Stimulated activated CD8-positive, alpha-beta memory T cell treated with anti-CD3 and anti-CD28 coated beads, Interleukin-7, amount 100 ng/mL, for 48 hours (primary cell): Measurements from ENCODE around the gene ERP44.
"Not testable (repeated sequence)": the region's sequence is repeated elsewhere in the genome, so short reads cannot be mapped to it uniquely, and the experiment has no call there.

ENCODE experiments used
- DNase-seq, 2 donors: peaks; one replicate each; pipeline ENCODE4 v3.0.0-alpha.2; 2020; ENCODE audit warnings: low read depth in 1 of 2; ENCODE audit errors: extremely low read depth in 1 of 2

Gene ERP44

DNA sequence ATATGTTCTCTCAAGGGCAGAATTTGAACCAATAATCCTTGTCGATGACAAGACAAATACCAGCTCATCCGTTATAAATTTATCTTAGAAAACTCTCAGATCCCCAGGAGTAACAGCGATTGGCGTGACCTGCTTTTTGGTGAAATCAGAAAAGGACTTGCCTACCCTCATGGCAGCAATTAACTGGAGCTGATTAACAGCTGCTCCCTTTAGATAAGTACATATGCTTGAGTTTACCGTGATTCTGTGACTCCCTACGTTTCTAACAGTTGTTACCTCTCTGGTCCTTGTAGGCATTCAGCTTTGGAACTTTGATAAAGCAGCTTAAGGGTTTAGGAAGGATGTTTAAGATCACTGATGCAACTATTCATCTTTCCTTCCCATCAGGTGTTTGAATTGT lies 2.8 kb upstream of the ERP44 start:
- DNase-seq = no peak

DNA sequence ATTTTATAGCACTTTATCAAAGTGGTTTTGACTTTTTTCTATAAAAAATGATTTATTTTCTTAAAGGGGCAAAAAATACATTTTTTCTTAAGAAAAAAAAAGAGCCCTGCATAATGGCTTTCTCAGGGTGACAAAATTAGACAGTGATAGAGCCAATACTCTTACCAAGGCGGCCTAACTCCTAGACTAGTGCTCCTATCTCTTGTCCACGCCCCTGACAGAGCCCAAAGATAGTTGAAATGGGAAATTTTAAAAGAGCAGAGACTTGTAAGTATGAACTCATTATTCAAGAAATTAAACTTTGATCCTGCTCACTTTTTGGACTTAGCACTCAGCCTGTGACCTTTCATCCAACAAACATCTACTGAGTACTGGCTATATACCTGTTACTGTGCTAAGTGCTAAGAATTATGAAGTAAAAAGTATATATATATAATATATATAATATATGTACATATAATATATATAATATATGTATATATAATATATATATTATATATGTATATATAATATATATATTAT lies 1.4 kb upstream of the ERP44 start:
- no peak for DNase-seq

DNA sequence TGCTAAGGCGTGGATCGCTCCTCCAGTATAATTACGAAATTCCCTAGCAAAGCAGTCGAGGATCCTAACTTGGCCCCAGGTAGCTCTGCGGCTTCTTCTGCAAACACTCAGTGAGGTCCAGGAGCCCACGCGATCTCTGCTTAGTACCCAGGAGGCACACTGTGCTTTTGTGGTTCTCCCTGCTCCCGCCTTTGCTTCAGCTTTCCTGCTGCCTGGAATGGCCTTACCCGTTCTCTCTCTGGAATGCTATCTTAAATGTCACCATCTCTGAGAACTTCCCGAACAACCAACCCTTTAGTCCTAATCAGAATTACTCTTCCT lies 882 bp upstream of the ERP44 start:
- no peak for DNase-seq

DNA sequence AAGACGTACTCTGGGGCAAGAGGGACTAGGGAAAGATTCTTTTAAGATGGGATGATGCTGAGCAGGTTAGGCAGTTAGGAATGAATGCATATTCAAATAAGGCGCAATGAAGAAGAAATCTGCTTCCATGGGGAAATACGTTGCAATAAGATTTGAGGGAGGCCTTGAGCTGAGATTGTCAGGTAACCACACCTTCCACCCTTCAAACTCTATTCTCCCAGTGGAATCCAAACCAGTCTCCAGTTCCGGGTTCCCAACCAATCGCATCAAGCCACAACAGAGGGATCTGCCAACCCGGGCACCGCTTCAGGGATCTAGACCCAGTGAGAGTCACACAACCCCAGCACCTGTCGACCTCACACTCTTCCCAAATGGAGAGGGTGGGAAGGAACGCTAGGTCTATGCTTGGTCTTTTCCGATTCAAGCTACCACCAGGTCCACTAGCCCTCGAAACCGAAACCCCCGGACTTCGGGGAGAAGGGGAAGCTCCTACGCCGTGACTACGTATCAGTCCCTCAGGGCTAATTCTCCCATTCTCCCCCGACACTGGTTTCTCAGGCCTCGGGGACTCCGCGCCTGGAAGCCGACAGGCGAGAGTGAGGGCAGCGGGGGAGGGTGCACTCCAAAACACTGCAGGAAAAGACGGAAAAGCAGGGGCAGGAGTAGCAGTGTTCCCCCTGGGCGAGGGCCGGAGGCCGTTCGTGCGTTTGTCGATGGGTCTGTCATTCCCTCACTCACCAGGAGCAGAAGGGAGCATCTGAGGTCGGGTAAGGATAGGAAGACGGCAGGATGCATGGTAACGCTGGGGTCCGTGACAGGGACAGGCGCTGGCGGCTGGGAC lies 534 bp downstream of the ERP44 start:
- DNase-seq = no peak

DNA sequence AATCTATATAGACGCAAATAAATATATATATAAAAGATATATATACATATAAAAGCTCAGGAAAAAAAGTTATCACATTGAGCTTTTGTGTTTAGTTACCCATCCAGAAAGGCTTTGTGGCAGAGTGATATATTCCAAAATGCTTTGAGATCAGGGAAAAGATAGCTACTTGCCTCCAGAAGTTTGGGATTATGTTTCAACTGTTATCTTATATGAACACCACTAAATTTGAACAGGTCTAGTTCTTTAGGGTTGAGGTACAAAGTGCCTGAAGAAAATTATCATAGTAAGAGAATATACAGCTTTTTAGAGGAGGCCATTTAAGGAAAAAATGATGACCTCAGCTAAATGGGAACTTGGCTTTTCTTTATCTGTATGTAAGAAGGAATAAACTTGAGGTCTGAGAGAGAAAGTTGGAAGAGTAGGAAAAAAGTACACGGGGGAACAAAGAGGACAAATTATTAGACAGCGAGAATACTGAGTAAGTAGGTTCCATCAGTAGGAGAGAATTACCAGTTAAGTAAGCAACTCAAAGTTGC lies 2.4 kb downstream of the ERP44 start:
- no peak for DNase-seq

DNA sequence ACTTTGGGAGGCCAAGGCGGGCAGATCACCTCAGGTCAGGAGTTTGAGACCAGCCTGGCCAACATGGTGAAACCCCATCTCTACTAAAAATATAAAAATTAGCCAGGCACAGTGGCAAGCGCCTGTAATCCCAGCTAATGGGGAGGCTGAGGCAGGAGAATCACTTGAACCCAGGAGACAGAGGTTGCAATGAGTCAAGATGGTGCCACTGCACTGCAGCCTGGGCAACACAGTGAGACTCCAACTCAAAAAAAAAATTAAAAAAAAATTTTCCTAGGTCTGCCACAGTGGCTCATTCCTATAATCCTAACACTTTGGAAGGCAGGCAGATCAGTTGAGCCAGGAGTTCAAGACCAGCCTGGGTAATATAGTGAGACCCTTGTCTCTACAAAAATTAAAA lies 4.4 kb downstream of the ERP44 start:
- DNase-seq = not testable (repeated sequence)

DNA sequence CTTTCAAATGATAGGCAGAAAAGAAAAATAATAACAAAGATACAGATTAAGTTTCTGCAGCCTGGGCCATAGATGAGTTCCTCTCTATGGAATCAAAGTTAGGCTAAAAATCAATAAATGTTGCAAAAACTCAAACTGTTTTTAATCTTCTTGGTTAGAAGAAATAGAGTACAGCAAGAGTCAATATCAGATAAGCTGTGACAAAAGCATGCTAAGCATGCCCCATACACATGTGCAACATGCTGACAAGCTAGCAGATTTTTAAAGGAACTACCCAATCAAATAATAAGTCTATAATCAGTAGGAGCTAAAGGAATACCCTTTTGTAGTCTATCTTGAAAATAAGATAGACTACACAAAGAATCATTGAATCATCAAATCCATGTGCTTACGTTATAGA lies 6.7 kb downstream of the ERP44 start:
- DNase-seq = no peak

DNA sequence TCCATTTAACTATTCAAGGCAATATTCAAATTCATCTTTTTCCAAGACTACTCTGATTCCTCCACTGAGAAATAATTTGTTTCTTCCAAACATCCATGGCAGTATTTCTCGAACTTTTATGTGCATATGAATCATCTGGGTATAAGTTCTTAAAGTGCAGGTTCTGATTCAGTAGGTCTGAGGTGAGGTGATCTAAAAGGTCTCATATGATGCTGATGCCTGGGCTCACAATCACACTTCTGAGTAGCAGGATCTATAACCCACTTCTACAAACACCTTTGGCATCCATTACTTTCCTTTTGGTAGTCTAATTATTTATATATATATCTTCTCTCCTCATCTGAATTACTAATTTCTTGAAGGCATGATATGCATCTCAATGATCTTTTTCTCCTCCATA lies 7.2 kb downstream of the ERP44 start:
- no peak for DNase-seq

DNA sequence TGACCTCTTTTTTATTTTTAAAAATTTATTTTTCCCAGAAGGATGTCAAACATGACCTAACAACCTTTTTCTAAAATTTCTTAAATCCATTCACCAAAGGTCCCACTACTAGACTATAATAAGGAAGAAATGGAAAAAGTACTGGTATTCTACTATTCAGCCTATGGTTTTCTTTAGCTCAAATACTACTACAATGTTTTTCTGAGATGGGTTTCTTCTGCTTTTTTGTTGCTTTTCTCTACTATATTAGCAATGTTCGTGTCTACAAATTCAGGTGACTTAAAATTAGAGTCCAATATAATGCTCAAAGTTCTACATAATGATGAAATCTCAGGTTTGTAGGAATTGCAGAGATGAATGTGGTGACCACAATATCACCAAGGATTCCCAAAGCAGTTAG lies 7.9 kb downstream of the ERP44 start:
- DNase-seq = no peak

DNA sequence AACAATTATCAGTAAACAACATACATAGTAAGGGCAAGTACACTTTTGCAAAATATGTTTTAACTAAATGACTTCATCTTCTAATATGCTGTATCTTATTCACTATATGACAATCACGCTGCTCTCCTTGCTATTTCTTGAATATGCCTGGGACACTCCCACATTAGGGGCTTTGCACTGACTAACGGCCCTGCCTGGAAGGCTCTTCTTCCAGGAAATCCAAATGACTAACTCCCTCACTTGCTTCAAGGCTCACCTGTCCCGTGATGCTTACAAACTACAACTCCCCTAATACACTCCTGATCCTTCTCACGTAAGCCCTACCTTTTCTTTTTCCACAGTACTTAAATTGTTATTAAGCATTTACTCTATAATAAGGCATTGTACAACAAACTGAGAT lies 10.6 kb downstream of the ERP44 start:
- DNase-seq = no peak

DNA sequence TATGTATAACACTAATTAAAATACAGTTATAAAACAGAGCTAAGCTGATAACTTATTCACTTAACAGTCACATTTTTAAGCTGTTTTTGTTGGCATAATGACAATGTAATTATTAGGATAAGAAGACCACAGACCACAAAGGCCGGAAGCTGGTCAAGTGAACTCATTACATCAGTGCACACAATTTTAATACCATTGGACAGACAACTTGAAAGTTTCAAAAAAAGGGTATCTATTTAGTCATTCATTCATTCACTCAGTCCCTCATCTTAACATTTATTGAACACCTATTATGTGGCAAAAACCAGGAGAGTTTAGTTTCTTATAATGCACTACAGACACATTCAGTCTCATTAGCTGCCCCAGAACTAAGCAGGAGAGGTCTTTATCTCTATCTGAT lies 11.6 kb downstream of the ERP44 start:
- DNase-seq = no peak

DNA sequence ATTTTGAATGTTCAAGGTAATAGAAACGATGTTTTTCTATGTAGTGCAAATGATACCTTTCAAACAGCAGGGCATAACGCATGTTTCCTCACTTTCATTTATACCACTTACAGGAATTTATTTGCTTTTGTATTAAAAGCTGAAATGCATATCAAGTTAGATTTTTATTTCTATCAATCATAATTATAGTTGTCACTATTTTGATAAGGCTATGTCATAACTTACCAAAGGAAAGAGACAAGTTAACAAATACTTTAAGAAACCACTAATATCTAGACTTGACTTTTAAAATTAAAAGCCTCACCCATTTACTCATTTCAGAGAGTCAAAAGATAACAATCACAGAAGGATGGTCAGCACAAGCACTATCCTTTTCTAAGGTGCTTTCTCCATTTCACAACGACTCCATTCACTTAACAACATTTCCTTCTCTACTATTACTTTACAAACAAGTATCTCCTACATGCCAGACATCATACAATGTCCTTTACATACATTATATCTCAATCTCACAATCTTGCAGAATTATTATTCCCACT lies 12.6 kb downstream of the ERP44 start:
- no peak for DNase-seq

DNA sequence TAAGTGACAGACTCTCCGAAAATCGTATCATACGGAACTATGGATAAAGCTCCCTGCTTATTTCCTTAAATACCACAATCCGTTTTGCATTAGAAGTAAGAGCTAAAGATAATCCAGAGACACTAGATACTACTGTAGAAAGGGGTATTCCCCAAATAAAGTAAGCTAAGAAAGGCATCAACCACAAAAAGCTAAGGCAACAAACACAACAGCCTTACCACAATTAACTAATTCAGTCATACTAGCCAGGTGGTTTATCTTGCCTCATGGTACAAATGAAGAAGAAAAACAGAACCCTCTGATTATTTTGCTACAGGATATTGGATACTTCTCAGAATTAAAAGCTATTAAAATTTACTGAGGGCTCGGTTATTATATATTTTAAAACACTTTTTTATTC lies 14.1 kb downstream of the ERP44 start:
- DNase-seq = no peak

DNA sequence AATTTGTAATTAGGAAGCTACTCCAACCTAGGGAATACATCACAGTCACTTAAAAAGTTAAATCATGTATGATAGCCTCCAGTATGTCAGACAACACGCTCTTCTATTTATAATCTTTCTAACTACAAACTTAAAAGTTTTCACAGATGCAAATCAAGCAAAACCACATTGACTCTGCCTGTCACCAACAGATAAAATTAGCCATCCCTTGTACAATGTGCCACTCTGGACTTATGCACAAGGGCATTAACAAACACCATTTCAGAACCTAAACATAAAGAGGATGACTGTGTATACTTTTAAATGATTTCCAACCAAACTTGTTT lies 14.7 kb downstream of the ERP44 start:
- no peak for DNase-seq

DNA sequence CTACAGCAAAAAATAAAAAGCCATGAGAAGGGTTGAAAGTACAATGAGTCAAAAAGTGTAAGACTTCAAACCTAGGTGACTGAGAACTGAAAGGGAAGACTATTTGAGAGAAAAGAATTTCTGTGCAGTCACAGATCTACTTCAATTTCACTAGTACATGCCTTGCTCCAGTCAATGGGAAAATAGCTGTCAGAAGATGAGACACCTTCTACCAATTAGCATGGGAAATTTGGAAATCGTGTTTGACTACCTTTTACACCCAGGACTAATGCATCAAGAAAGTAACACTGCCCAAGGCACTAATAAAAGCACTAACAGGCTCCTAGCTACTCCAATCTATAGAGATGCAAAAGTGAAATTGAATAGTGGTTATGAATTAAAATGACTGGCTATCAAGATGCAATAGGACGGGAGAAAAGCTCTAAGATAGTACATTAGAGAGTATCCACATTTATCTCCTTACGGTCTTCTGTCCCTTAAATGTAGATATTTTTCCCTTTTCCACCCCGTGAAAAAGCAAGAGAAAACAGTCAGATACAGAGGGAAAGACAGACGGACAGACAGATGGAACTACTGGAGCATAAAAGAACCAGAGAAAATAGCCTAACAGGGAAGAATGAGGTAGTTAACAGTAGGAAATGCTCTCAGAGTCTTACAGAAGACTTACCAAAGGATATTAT lies 15.2 kb downstream of the ERP44 start:
- no peak for DNase-seq

DNA sequence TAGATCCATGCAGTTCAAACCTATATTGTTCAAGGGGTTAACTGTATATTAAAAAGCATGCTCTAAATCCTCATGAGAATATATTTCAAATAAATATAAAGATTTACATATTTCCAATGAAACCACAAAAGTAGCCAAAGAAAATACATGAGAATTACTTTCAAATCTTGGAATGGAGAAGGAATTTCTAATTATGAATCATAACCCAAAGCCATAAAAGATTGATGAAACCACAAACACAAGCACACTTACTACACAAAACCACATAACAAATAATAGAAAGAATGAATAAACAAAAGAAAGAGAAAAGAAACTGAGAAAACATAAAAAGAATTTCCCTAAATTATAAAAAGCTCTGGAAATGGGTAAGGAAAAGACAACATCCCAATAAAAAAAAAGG lies 16.0 kb downstream of the ERP44 start:
- DNase-seq = no peak

DNA sequence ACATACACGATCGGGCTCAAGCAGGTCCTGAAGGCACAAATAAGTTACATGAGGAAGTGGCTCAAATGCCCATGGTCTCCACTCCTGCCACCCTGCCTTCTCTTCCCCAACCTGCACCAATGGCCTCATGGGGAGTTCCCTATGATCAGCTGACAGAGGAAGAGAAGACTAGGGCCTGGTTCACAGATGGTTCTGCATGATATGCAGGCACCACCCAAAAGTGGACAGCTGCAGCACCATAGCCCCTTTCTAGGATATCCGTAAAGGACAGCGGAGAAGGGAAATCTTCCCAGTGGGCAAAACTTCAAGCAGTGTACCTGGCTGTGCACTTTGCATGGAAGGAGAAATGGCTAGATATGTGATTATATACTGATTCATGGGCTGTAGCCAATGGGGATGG lies 22.5 kb downstream of the ERP44 start:
- not testable (repeated sequence) for DNase-seq

DNA sequence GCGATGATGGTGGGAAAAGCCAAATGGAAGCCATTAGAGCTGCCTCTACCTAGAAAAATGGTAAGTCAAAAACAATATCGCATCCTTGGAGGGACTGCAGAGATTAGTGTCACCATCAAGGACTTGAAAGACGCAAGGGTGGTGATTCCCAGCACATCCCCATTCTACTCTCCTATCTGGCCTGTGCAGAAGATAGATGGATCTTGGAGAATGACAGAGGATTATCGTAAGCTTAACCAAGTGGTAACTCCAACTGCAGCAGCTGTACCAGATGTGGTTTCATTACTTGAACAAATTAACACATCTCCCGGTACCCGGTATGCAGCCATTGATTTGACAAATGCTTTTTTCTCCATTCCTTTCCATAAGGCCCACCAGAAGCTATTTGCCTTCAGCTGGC lies 23.8 kb downstream of the ERP44 start:
- DNase-seq = no peak

DNA sequence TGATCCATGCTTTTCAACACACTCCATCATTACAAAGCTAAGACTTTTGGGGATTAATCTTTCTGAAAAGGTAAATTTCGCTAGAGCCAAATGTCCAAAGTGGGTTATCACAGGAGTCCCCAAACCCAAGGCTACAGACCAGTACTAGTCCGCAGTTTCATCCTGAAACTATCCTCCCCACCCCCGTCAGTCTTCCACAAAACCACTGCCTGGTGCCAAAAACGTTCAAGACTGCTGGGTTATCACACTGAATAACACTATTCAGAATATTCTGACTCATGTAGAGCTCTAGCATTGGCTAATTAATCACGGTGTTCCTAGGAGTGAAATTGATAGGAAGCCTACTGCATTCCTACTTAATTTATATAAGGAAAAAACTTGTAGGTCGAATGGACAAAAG lies 24.7 kb downstream of the ERP44 start:
- DNase-seq = no peak

DNA sequence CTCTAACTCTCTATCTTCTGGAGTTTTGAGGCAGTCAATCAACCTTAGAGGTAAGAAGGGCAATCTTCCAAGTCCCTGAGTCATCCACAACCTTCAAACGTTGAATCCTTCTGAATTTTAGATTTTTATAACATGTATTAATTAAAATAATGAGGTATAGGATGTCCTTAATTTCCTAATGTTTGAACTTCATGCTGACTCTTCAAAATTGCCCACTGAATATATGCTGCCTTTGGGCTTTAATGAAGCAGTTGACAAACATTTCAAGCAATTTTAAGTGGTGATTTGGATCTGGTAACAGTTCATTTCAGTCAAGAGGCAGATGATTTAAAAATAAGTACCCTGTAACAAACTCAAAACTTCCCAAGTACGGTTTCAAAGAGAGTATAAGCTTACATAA lies 26.0 kb downstream of the ERP44 start:
- no peak for DNase-seq

DNA sequence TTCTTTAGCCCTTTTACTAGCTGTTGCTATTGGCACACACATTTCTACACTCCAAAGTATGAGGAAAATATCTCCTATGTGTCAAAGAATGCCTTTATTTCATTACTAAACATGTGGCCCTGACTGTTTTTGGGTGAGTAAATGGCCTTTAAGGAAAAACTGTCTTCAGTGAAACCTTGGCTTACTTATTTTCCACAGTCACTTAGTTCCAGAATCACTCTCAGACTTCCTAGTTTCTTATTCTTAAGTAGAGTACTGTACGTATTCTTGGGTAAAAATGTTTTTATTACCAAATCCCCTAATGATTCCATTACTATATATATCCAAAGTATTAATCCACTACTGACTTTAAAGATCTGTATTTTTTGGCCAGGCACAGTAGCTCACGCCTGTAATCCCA lies 27.5 kb downstream of the ERP44 start:
- DNase-seq = no peak
